GM12873 (cell line): ENCODE results near the gene TUBGCP3.

ENCODE experiments used
- TF ChIP-seq, protein P1 (sequence below): IDR thresholded peaks from 2 replicates; pipeline ENCODE4 v1.5.1; 2012; ENCODE audit warnings: low read depth, mild to moderate bottlenecking, moderate library complexity, low read length, control low read depth; ENCODE audit not compliant: insufficient read depth; ENCODE audit errors: missing control alignments

TUBGCP3 gene

DNA sequence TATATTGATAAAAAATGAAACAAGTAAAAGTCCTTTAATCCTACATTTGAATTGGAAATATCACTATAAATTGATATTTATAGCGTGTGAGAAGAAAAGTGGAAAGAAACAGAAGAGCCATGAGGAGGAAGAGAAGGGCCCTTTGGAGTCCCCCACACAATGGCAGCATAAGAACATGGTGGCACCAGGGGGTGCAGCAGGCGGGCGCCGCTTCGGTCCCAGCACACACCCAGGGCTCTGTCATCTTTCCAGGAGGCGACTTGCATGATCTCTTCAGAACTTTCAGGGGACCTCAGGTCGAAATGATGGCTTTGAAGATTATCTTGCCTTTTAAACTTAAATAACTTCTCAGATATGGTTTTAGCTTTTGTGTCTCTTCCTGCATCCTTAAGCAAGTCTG lies 91.8 kb downstream of the TUBGCP3 start:
- TF ChIP-seq, protein P1, sequence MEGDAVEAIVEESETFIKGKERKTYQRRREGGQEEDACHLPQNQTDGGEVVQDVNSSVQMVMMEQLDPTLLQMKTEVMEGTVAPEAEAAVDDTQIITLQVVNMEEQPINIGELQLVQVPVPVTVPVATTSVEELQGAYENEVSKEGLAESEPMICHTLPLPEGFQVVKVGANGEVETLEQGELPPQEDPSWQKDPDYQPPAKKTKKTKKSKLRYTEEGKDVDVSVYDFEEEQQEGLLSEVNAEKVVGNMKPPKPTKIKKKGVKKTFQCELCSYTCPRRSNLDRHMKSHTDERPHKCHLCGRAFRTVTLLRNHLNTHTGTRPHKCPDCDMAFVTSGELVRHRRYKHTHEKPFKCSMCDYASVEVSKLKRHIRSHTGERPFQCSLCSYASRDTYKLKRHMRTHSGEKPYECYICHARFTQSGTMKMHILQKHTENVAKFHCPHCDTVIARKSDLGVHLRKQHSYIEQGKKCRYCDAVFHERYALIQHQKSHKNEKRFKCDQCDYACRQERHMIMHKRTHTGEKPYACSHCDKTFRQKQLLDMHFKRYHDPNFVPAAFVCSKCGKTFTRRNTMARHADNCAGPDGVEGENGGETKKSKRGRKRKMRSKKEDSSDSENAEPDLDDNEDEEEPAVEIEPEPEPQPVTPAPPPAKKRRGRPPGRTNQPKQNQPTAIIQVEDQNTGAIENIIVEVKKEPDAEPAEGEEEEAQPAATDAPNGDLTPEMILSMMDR: no peak

DNA sequence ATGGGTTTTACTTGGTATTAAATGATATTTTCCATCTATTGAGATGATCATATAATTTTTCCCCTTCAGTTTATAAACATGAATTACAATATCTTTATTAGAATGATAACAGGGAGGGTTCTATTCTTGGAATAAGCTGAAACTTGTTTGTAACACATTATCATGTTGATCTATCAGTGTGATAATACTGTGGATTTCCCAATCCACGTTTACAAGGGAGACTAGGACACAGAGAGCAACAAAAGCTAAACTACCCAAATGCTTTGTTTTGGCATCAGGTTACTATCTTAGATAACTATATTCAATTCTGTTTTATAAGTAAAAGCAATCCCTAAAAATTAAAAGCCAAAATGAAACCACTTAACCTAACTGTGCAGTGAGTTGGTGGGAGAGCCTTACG lies 92.5 kb downstream of the TUBGCP3 start:
- TF ChIP-seq, protein P1: no peak

DNA sequence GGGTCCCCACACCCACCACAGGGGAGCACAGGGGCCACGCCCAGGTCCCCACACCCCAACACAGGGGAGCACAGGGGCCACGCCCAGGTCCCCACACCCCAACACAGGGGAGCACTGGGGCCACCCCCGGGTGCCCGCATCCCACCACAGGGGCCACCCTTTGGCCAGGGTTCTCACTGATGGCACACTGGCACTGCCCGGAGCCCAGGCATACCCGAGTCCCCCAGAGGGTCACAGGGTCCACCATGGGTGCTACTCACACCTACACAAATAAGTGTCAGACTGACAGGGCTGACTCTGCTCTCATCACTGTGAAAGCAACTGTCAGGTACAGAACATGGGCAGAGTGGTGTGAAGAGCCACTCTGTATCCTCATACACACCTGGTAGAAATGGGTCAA lies 98.8 kb downstream of the TUBGCP3 start:
- TF ChIP-seq, protein P1: no peak

DNA sequence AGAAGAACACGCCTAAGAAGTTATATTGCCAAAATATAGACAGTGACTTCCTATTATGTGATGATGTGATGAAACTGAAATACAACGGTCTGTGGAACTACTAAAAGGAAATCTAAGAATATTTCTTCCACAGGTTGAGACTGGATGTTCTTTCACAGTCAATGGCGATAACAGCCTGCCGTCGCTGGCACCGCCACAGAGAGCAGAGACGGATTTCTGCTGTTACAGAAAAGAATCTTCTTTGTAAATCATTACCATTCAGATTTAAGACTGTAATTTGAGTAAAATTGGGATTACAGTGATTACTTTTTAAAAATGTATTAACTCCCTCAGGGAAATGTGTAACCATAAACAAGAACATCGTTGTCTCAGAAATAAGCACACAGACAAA lies 100.8 kb downstream of the TUBGCP3 start:
- TF ChIP-seq, protein P1: no peak

DNA sequence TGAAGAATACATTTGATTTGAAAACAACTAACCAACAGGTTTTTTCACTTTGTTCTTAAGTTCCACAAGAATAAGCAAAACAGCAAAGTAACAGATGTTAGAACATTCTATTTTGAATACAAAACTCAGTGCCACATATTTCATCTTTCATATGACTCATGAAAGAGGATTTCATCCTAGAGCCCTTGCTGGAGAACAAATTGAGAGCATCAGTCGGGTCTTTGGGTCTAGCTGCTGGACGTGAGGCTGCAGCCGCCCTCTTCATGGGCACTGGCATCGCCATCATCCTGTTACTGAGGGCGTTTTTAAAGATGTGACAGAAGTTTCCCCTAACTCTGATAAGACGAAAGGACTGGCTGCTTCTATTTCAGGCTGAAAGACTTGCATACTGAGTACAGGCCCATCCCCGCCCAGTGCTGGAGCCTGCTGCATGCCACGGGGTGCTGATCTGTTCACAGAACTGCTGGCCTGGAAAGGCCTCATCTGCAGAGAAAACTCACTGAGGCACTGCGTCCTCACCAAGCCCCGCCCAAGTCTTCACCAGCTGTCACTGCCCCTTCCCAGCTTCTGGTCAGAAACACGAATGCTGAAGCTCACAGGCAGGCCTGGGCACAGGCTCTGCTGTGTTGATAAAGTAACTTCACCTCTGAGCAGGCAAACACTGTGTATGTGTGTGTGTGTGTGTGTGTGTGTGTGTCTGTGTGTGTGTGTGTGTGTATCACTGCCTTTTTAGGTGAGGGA lies 101.4 kb downstream of the TUBGCP3 start:
- TF ChIP-seq, protein P1: no peak

DNA sequence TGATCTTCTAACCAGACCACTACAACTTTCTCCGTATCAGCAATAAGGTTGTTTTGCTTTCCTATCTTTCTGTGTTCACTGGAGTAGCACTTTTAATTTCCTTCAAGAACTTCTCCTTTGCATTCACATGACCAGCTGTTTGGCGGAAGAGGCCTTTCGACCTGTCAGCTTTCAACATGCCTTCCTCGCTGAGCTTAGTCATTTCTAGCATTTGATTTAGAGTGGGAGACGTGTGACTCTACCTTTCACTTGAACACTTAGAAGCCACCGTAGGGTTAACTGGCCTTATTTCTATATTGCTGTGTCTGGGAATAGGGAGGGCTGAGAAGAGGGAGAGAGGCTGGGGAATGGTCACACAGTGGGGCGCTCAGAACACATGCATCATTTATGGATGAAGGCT lies 104.7 kb downstream of the TUBGCP3 start:
- TF ChIP-seq, protein P1: no peak

DNA sequence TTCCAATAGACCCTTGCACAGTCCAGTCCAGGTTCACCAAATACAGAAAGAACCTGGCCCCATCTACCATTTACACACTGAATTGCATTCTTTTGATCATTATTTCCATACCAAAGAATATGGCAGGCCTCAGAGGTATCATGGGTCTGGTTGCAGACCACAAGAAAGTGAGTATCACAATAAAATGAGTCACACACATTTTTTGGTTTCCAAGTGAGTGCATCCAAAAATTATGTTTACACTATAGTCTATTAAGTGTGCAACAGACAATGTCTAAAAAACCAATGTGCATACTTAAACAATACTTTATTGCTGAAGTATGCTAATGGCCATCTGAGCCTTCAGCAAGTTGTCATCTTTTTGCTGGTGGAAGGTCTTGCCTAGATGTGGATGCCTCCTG lies 106.5 kb downstream of the TUBGCP3 start:
- TF ChIP-seq, protein P1: no peak
